Measurements from ENCODE around the gene RLF. TPM values are rescaled to one million over a fixed set of nuclear protein-coding genes. Genes with fewer than 3 reads are reported as not detected.

Gene RLF
- total and polyA plus RNA-seq, 9 of the 15 experiments (the other 6 are each of a cell fraction or from before 2014, with no cell fraction given), result 3.6 to 35.0 (median 21.2) TPM

- TF ChIP-seq, protein P1, sequence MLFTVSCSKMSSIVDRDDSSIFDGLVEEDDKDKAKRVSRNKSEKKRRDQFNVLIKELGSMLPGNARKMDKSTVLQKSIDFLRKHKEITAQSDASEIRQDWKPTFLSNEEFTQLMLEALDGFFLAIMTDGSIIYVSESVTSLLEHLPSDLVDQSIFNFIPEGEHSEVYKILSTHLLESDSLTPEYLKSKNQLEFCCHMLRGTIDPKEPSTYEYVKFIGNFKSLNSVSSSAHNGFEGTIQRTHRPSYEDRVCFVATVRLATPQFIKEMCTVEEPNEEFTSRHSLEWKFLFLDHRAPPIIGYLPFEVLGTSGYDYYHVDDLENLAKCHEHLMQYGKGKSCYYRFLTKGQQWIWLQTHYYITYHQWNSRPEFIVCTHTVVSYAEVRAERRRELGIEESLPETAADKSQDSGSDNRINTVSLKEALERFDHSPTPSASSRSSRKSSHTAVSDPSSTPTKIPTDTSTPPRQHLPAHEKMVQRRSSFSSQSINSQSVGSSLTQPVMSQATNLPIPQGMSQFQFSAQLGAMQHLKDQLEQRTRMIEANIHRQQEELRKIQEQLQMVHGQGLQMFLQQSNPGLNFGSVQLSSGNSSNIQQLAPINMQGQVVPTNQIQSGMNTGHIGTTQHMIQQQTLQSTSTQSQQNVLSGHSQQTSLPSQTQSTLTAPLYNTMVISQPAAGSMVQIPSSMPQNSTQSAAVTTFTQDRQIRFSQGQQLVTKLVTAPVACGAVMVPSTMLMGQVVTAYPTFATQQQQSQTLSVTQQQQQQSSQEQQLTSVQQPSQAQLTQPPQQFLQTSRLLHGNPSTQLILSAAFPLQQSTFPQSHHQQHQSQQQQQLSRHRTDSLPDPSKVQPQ (CRISPR knock-in tag; IDR thresholded peaks at IDR 0.05; ENCODE audit: borderline replicate concordance), result 0 out of 2 replicates have a peak, but pooled peaks have one; percentile 11
- TF ChIP-seq, protein P2, sequence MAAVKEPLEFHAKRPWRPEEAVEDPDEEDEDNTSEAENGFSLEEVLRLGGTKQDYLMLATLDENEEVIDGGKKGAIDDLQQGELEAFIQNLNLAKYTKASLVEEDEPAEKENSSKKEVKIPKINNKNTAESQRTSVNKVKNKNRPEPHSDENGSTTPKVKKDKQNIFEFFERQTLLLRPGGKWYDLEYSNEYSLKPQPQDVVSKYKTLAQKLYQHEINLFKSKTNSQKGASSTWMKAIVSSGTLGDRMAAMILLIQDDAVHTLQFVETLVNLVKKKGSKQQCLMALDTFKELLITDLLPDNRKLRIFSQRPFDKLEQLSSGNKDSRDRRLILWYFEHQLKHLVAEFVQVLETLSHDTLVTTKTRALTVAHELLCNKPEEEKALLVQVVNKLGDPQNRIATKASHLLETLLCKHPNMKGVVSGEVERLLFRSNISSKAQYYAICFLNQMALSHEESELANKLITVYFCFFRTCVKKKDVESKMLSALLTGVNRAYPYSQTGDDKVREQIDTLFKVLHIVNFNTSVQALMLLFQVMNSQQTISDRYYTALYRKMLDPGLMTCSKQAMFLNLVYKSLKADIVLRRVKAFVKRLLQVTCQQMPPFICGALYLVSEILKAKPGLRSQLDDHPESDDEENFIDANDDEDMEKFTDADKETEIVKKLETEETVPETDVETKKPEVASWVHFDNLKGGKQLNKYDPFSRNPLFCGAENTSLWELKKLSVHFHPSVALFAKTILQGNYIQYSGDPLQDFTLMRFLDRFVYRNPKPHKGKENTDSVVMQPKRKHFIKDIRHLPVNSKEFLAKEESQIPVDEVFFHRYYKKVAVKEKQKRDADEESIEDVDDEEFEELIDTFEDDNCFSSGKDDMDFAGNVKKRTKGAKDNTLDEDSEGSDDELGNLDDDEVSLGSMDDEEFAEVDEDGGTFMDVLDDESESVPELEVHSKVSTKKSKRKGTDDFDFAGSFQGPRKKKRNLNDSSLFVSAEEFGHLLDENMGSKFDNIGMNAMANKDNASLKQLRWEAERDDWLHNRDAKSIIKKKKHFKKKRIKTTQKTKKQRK (IDR thresholded peaks at IDR 0.05; ENCODE audit: borderline replicate concordance, low read depth, low read length), result no peak
- TF ChIP-seq DPF2 (IDR thresholded peaks at IDR 0.05) (peak; percentile 56), USF1 (CRISPR knock-in tag; IDR thresholded peaks at IDR 0.05) (no peak), CEBPB (tag; IDR thresholded peaks at IDR 0.05) (peak; percentile 89), SMAD4 (CRISPR knock-in tag; conservative IDR thresholded peaks at IDR 0.05) (peak; percentile 84), FOXM1 (IDR thresholded peaks at IDR 0.05; ENCODE audit: low read depth) (0 out of 2 replicates have a peak, but pooled peaks have one; percentile 26), FOXM1 (CRISPR knock-in tag; IDR thresholded peaks at IDR 0.05; ENCODE audit: low read depth) (no peak), ZNF212 (CRISPR knock-in tag; IDR thresholded peaks at IDR 0.05) (no peak), SMAD3 (CRISPR knock-in tag; conservative IDR thresholded peaks at IDR 0.05) (peak; percentile 72; the same call in 1 of the 2 replicates), MEIS2 (IDR thresholded peaks at IDR 0.05; ENCODE audit: partially characterized antibody) (peak; percentile 15), ZBTB17 (CRISPR knock-in tag; IDR thresholded peaks at IDR 0.05) (0 out of 2 replicates have a peak, but pooled peaks have one; percentile 28), KLF6 (CRISPR knock-in tag; IDR thresholded peaks at IDR 0.05; ENCODE audit: borderline replicate concordance) (peak; percentile 44; the same call in 1 of the 2 replicates), SOX6 (IDR thresholded peaks at IDR 0.05) (peak; percentile 97), NCOA6 (IDR thresholded peaks at IDR 0.05) (no peak), PPARD (CRISPR knock-in tag; IDR thresholded peaks at IDR 0.05) (no peak), MAZ (CRISPR knock-in tag; conservative IDR thresholded peaks at IDR 0.05 in 1 of 2, IDR thresholded peaks at IDR 0.05 in 1 of 2) (0 out of 4 replicates have a peak, but pooled peaks of 1 of the 2 experiments have one; percentile 36), TRIM24 (IDR thresholded peaks at IDR 0.05) (peak; percentile 53 to 62; a peak in 3 of 4 replicates), NCOR1 (IDR thresholded peaks at IDR 0.05) (peak; percentile 61), HMG20A (CRISPR knock-in tag; conservative IDR thresholded peaks at IDR 0.05) (no peak)
- TF ChIP-seq, protein P3, sequence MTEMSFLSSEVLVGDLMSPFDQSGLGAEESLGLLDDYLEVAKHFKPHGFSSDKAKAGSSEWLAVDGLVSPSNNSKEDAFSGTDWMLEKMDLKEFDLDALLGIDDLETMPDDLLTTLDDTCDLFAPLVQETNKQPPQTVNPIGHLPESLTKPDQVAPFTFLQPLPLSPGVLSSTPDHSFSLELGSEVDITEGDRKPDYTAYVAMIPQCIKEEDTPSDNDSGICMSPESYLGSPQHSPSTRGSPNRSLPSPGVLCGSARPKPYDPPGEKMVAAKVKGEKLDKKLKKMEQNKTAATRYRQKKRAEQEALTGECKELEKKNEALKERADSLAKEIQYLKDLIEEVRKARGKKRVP (CRISPR knock-in tag; IDR thresholded peaks at IDR 0.05), result 0 out of 2 replicates have a peak, but pooled peaks have one; percentile 22
Measured at GRCh38 chr1:40130892-40131291, 30.3 kb upstream of the RLF start (continued).
